NCI-H774 (cell line): ENCODE results near the gene CNGB1.
"Not testable (repeated sequence)": the region's sequence is repeated elsewhere in the genome, so short reads cannot be mapped to it uniquely, and the experiment has no call there.

Experiments used
- DNase-seq: peaks from one replicate; lab custom pipeline; 2025; lab: John Stamatoyannopoulos, UW

The CNGB1 gene

DNA sequence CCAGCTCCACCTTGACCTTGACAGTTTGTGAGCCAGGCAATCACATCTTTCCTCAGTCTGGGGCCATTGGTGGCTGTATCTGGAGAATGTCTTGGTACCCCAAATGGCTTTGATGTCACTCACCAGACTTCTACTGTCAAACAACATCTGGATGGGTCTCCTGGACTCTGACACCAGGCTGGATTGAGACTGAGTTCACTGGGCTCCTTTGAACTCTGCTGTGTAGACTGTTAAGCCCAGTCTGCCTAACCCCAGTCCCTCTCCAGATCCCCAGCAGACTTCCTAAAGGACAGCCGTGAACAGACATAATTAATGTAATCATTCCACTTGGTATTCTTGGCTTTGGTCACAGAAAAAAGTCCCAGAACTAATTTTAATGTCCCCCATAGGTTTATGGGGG, 84.5 kb downstream of the CNGB1 start:
- DNase-seq, result no peak

DNA sequence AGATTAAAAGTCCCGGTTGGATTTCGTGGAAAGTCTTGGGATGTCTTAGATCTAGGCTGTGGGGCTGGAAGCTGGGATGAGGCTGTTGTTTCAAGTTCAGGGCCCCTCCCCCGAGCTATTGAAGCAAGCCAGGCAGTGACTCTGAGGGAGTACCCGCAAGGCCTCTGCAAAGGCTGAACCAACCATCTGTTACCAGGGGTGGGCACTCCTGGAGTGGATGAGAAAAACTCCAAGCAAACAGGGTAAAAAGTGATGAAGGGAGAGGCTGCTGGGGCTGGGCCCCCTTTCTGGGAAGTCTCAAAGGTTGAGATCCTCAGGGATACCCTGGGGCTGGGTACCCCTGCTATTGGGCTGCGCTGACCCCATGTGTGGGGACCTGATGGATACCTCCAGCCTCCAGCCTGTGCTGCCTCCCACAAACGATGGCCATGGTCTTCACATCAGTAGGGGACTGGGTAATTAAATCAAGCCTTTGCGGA, 86.2 kb downstream of the CNGB1 start:
- no peak for DNase-seq

DNA sequence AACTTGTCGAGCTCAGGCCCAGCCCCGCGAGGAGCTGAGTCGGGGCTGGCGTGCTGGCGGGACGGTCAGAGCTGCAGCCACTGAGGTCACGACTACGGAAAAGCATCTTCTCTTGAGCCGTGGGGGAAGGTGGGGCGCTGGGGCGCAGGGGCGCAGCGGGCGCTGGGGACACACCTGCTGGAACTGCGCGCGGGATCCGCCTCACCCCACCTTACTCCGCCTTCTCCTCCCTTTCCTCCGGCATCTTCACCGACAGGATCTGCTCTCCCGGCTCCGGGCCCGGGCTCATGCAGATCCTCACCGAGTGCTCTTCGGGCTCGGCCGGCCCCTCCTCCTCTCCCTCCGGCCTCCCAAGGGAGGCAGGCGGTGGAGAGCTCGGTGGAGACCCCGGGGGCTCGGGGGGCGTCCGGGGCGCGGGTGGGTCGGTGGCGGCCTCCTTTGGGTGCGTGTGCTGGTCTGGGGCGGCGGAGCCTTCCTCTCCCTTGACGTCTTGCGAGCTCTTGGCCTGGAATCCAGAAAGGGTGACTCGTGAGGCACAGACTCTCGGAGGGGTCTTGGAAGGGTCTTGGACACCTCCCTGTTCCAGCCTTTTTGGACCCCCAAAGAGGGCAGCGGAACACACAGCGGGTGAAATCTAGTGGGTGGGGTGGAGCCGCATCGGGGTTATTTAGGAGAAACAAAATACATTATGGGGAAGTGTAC, 86.8 kb downstream of the CNGB1 start:
- no peak for DNase-seq

DNA sequence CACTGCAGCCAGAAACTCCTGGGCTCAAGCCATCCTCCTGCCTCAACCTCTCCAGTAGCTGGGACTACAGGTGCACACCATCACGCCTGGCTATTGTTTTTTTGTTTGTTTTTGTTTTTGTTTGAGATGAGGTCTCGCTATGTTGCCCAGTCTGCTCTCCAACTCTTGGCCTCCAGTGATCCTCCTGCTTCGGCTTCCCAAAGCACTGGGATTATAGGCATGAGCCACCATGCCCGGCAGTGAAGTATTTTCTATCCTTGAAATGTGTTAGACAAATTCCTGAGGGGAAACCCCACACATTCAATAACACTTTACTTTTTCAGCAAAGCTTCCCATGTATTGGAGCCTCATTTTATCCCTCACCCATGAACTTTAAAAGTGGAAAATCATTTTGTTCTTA, 87.4 kb downstream of the CNGB1 start:
- DNase-seq, result no peak

DNA sequence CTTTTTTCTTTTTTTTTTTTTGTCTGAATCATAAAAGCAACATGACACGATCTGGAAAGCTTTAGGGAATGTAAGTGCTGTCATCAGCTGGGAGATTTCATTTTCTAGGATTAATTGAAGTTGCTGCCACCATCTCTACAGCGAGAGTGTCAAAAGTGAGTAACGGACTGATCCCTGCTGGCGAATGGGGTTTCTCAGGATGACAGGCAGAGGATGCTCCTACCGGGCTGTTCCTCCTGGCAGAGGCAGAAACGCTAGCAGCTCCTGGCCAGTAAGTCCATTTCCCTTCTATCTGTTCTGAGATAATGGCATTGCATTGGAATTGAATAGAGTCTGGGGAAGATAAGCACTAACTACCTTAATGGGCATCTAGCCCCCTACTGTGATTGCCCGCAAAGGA, 88.1 kb downstream of the CNGB1 start:
- DNase-seq, result no peak

DNA sequence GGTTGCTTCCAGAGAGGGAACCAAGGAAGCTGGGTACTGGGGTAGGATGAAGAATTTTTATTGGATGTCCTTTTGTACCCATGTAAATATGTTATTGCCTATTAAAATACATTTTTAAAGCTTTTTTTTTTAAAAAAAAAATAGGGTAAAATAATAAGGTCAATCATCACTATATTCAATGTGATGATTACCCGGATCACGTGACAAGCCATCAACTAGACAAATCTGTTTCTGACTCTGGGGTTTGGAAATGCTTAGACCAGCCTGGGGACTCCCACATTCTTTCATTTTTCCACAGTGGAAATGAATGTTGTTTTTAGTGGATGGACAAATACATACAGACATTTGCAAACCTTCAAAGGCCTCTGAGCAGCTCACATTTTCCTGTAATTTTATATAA, 88.7 kb downstream of the CNGB1 start:
- DNase-seq, result no peak

DNA sequence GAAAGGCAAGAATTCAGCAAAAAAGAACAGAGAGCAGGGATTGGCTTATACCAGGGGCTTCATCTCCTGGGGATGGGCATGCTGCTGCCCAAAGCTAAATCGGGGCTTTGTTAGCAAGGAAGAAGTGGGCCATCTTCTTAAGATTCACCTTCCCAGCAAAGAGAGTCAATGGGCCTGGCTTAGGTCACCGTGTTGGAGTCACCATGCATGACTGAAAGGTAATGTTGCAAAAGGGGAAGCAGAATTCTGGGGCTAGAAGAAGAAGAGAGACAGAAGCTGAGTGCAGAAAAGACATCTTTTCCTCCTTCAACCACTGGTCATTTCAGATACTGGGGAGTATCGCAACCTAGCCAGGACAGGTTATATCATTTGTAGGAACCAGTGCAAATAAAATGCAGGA, 92.3 kb downstream of the CNGB1 start:
- no peak for DNase-seq

DNA sequence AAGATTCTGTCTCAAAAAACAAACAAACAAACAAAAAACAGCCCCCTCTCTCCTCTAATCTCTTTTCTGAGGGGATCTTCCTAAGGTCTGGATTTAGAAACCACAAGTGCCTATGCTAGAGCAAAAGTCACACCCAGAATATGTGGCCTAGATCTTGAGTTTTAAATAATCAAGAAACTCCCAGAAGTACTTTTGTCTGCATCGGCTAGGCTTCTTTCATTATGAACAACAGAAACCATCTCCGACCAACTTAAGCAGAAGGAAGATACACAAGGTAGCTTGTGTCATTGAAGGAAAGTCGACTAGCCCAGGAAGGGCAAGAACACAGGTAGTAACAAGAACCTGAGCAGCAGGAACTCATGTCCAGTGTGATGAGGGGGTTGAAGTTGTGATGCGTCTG, 94.7 kb downstream of the CNGB1 start:
- no peak for DNase-seq

DNA sequence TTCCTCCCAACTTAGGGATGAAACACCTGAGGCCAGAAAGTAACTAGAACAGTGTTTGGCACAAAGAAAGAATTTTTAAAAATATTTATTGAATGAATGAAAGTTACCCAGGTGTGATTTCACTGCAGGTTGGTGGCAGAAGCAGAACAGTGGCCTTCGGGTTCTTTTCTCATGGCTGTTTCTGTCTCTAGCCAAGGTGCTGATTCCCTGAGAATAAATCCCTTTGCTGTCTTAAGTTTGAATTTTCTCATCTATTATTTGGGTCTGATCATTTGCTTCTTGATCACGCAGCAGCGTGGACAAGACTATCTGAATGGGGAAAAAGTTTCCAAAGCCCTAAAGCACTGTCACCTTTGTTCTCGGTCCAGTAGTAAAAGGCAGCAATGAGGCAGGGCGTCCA, 95.6 kb downstream of the CNGB1 start:
- no peak for DNase-seq

DNA sequence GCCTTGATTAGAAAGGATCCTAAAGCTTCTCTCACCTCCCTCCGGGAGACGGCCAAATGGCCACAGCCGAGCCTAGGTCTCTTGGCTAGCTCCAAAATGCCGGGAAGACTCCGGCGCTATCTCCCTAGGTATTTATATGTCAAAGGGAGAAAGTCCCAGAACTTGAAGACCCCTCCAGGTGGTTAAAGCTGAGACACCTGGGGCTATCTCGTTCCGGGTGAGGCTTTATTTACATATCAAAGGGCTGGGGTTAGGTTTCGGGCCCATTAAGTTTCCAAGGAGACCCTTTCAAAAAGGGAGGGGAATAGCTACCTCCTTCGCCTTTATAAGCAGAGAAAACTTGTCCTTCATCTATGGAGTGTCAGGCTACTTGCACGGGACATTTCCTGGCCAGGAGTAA, 97.7 kb downstream of the CNGB1 start:
- no peak for DNase-seq

DNA sequence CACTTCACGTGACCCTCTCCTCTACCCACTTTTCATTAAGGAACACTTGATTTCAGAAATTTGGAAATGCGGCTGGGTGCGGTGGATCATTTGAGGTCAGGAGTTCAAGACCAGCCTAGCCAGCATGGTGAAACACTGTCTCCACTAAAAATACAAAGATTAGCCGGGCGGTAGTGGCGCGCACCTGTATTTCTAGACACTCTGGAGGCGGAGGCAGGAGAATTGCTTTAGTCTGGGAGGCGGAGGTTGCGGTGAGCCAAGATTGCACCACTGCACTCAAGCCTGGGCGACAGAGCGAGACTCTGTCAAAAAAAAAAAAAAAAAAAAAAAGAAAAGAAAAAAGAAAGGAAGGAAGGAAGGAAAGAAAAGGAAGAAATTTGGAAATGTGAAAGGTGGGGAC, 98.2 kb downstream of the CNGB1 start:
- not testable (repeated sequence) for DNase-seq

DNA sequence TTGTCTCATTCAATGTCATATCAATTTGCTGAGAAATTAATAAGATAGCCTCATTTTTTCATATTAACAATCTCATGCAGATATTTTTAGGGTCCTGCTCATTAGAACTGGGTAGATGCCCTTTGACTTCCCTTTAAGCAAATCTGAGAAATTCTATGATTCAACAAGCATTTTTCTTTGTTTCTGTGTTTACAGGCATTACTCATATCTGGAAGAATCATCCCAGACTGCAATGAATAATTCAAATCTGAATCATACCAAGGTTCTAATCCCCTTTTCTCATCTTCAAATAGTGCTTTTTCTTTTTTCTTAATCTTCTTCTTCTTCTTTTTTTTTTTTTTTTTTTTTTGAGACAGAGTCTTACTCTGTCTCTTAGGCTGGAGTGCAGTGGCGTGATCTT, 99.5 kb downstream of the CNGB1 start:
- no peak for DNase-seq

DNA sequence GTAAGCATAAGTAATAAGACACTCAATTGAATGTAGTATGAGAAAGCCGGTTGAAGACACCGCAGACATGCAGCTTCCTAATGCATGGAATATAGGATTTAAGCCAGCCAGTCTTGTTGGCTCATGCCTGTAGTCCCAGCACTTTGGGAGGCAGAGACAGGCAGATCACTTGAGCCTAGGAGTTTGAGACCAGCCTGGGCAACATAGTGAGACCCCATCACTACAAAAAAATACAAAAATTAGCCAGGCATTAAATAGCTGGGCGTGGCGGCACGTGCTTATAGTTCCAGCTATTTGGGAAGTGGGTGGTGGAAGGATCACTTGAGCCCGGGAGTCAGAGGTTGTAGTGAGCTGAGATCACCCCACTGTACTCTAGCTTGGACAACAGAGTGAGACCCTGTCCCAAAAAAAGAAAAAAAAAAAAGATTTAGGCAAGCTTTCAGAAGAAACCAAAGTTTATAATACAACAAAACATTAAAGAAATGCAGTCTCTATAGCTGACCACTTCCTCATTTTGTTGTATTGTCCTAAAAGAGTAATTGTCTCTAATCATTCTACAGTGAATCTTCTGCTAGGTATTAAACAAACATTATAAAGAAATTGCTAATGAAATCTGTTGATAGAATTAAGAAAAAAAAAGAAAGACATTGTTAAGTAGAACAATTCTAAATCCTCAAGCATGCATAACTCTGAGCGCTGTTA, 100.0 kb downstream of the CNGB1 start:
- DNase-seq, result no peak

DNA sequence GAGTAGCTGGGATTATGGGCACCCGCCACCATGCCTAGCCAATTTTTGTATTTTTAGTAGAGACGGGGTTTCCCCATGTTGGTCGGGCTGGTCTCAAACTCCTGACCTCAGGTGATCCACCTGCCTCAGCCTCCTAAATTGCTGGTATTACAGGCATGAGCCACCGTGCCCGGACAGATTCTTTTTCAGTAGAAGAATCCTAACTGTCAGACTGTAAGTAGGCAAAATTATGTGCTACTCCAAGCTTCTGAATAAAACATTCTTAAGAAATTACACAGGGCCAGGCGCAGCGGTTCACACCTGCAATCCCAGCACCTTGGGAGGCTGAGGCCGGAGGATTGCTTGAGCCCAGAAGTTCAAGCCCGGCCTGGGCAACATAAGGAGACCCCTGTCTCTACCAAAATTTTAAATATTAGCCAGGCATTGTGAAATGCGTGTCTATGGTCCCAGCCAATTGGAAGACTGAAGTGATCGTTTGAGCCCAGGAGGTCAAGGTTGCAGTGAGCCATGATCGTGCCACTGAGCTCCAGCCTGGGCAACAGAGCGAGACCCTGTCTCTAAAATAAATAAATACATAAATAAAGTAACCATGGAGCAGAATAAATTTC, 101.9 kb downstream of the CNGB1 start:
- DNase-seq, result no peak

DNA sequence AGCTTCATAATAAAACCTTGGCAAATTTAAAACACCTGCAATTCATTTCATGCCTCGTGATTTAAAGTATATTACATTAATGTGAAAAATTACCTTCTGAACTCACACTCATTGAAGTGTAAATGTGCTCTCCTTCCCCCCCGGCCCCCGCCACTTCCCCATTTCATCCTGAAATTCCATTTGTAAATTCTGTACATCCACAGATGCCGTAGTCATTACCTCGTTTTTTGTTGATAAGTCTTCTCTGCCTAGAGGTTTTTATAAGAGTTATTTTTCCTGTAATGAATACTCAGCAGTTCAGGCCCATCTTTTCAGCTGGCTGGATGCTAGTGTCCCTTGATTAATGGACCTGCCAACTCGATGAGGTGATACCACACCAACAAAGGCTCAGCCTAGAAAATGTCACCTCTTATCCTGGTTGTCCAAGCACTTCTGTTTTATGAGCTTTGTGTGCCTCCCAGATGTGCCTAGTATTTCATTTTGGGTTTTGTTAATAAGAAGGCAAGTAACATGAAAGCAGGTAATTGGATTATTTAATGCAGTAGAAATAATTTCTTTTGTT, 103.8 kb downstream of the CNGB1 start:
- peak; percentile 84 for DNase-seq

DNA sequence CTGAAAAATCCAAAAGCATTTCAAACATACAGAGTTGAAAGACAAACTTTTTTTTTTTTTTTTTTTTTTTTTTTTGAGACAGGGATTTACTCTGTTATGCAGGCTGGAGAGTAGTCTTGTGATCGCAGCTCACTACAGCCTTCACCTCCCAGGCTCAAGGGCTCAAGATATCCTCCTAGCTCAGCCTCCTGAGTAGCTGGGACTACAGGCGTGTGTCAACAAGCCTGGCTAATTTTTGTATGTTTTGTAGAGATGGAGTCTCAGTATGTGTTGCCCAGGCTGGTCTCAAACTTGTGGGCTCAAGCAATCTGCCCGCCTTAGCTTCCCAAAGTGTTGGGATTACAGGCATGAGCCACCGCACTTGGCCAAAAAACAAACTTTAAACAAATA, 104.4 kb downstream of the CNGB1 start:
- DNase-seq, result no peak

DNA sequence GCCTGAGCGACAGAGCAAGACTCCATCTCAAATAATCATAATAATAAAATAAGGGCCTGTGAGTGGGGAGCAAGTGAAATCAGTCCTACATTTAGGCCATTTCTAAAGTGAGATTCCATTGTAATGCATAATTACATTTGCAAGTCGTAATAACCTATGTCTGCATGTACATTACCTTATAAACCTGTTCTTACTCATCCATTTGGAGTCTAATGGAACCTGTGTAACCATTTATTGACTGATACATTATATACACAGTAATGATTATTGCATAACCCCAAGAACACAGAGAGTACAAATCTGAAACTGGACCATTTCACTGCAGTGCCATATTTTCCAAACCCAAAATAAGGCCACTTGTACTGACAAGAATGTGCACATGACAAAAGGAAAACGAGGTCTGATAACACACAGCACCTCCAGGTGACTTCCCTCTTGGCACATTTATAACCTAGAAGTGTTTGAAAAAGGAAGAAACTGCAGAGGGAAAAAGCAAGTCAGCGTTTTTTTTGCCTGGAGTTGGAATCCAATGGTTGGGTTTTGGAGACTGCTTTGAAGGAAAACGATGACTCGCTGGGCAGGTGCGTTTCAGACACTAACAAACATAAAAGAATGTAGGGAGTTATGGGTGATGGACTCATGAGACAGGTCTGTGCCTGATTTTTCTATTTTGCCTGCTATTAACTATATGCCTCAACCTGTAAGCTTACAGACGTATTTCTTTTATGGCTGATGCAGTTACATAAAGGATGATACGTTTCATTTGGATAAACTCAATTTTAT, 105.0 kb downstream of the CNGB1 start:
- no peak for DNase-seq

DNA sequence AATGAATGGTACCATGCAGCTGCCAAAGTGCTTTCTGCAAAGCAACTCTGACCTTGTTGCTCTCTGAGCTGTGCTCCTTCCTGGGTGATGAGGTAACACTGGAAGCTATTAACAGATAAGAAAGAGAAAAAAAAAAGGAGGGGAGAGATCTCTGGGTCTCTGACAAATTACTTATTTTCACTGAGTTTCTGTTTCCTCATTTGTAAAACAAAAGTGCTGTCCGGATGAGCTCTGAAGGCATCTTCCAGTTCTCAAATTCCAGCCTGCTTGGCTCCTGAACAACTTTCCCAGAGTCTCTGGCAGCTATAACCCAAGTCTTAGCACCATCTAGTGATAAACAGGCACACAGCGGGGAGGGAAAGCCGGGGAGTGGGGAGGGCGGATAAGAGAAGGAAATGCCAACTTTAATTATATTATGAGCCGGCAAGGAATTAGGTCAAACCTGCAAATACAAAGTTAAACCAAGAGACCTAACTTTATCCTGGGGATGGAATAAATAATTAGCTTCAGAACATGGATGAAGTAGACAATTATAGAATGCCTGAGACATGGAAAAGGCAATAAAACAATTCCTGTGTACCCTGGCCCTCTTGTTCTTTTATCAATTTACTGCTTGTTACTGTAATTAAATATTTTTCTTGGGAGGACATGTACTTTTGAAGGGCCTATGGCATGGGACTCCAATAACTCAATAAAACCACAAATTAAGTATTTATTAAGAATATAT, 107.3 kb downstream of the CNGB1 start:
- DNase-seq, result peak; percentile 34

DNA sequence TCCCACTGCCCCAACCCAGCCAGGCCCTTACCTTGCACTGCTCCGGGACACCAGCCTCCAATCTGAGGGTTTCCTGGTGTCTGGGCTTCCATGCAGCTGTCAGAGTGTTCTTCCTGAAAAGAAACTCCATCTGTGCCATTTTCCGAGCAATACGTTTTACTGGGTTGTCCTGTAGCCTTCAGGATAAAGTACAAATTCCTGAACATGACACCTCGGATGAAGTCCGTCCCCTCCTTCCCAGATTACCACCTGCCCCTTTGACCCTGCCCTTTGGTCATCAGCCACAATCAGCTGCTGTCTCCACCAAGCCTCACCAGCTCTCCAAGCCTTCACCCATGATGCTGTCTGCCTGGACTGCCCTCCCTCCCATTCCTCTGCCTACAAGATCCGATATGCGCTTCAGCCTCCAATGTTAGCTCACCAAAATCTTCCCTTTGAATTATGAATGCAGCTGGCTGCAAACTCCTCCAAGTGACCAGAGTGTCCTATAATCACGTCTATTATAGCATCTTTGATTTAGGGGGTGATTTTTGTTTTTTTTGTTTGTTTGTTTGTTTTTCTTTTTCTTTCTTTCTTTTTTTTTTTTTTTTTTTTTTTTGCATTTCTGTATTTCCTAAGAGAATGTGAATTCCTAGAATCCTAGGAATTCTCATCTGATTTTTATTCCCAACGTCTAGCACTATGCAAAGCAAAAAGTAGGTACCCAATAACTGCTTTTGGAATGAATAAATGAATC, 108.1 kb downstream of the CNGB1 start:
- no peak for DNase-seq

DNA sequence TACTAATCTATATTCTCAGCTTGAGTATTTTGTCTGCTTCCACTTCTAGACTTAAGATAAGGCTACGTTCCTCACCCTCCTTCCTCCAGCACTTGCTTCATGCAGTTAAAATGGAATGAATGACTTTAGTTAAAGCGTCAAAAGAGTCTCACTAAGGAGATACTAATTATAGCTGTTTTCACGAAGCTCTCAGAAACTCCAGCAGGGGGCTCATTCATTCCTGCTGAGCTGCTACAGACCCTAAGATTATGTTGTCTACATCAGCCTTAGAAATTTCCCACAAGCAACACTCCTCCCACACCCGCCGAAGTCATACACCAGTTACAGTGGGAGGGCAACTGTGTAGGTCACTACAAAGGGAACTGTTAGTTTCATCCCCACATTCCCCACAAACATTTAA, 111.6 kb downstream of the CNGB1 start:
- DNase-seq, result no peak

DNA sequence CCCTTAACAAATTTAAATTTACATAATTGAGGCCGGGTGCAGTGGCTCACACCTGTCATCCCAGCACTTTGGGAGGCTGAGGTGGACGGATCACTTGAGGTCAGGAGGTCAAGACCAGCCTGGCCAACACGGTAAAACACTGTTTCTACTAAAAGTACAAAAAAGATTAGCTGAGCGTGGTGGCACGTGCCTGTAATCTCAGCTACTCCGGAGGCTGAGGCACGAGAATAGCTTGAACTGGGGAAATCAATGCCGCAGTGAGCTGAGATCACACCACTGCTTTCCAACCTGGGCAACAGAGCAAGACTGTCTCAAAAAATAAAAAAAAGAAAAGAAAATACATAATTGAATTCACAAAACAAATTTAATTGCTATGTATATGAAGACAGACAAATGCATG, 112.3 kb downstream of the CNGB1 start:
- no peak for DNase-seq
